IMR-90 (cell line): ENCODE measurements around the gene CTDSP2. TPM values are rescaled to one million over a fixed set of nuclear protein-coding genes. Genes with fewer than 3 reads are reported as not detected.

Source experiments
- ATAC-seq: fragments of 200-7000 bp; cut with Tn5 transposase; 2 replicates; pipeline ENCODE4 v1.9.1; 2020; ENCODE audit warnings: low read depth, mild to moderate bottlenecking, moderate library complexity
- BruUV-seq: library from RNA; stranded (reverse); fragments of 400-500 nt; replicated peaks from 2 replicates; lab custom pipeline; 2021; lab: Mats Ljungman, UMichigan
- CTCF ChIA-PET: fragments of 300-600 bp; formaldehyde crosslinking; extraction: SDS; loops from one replicate; lab custom pipeline; 2021; ENCODE audit warnings: antibody characterized with exemption; lab: Yijun Ruan, JAX
- POLR2A ChIA-PET: fragments of 300-600 bp; sonication (Branson Sonifier 250); formaldehyde crosslinking; loops from one replicate; lab custom pipeline; 2022; ENCODE audit warnings: antibody characterized with exemption; ENCODE audit not compliant: unreplicated experiment; lab: Charles Lee
- DNase-seq: peaks from one replicate; pipeline ENCODE4 v3.0.0; 2013
- H2AFZ ChIP-seq: replicated peaks from 2 replicates; pipeline ENCODE3; 2013; ENCODE audit warnings: low read length, mild to moderate bottlenecking; ENCODE audit not compliant: poor library complexity
- H2AK5ac ChIP-seq: 2 replicates; pipeline ENCODE4 v1.6.1; 2013; ENCODE audit warnings: low read depth, low read length, inconsistent platforms
- H2AK9ac ChIP-seq: replicated peaks from 2 replicates; pipeline ENCODE3; 2013; ENCODE audit warnings: mild to moderate bottlenecking, low read depth, low read length, moderate library complexity; ENCODE audit not compliant: poor library complexity
- H2BK120ac ChIP-seq: 2 replicates; pipeline ENCODE4 v1.6.1; 2013; ENCODE audit warnings: low read depth, low read length, inconsistent platforms
- H2BK15ac ChIP-seq: 3 replicates; pipeline ENCODE4 v1.6.1; 2013; ENCODE audit warnings: low read depth, low read length, inconsistent platforms
- H2BK20ac ChIP-seq: 2 replicates; pipeline ENCODE4 v1.6.1; 2013; ENCODE audit warnings: low read depth, mild to moderate bottlenecking, inconsistent platforms, low read length, moderate library complexity
- H2BK5ac ChIP-seq: 2 replicates; pipeline ENCODE4 v1.6.1; 2013; ENCODE audit warnings: mild to moderate bottlenecking, low read depth, low read length, inconsistent platforms; ENCODE audit not compliant: poor library complexity, severe bottlenecking
- H3K14ac ChIP-seq: replicated peaks from 2 replicates; pipeline ENCODE4 v1.6.1; 2013; ENCODE audit warnings: low read depth, low read length, inconsistent platforms
- H3K18ac ChIP-seq: 2 replicates; pipeline ENCODE4 v1.6.1; 2013; ENCODE audit warnings: low read depth, low read length, control low read depth
- H3K23ac ChIP-seq: 2 replicates; pipeline ENCODE4 v1.6.1; 2013; ENCODE audit warnings: low read depth, low read length, inconsistent platforms
- H3K27ac ChIP-seq: 2 replicates; pipeline ENCODE4 v1.5.1; 2013; ENCODE audit warnings: mild to moderate bottlenecking, control low read depth, low read length; ENCODE audit not compliant: insufficient read depth
- H3K27me3 ChIP-seq: 2 replicates; pipeline ENCODE4 v1.6.1; 2013; ENCODE audit warnings: low read length; ENCODE audit not compliant: control insufficient read depth, insufficient read depth
- H3K36me3 ChIP-seq: 2 replicates; pipeline ENCODE4 v1.6.1; 2013; ENCODE audit warnings: low read length, mixed read lengths; ENCODE audit not compliant: control insufficient read depth, insufficient read depth
- H3K4ac ChIP-seq: 2 replicates; pipeline ENCODE4 v1.6.1; 2013; ENCODE audit warnings: low read depth, low read length, inconsistent platforms
- H3K4me1 ChIP-seq: 2 replicates; pipeline ENCODE4 v1.6.1; 2013; ENCODE audit warnings: low read length, mixed read lengths; ENCODE audit not compliant: control insufficient read depth, insufficient read depth
- H3K4me2 ChIP-seq: 2 replicates; pipeline ENCODE4 v1.6.1; 2013; ENCODE audit warnings: low read depth, mild to moderate bottlenecking, control low read depth, low read length, moderate library complexity
- H3K4me3 ChIP-seq: 2 replicates; pipeline ENCODE4 v1.5.1; 2013; ENCODE audit warnings: low read depth, mild to moderate bottlenecking, control low read depth, low read length, moderate library complexity; ENCODE audit not compliant: insufficient read depth
- H3K56ac ChIP-seq: 2 replicates; pipeline ENCODE4 v1.6.1; 2013; ENCODE audit warnings: low read length, inconsistent platforms; ENCODE audit not compliant: insufficient read depth; ENCODE audit errors: extremely low read depth
- H3K79me1 ChIP-seq, 2 experiments: 2 replicates each; pipeline ENCODE4 v1.6.1; 2013; ENCODE audit warnings: low read length in 2 of 2, inconsistent platforms in 1 of 2, low read depth in 1 of 2
- H3K9ac ChIP-seq: 2 replicates; pipeline ENCODE4 v1.6.1; 2013; ENCODE audit warnings: low read depth, low read length, control low read depth
- H3K9me1 ChIP-seq: 2 replicates; pipeline ENCODE4 v1.6.1; 2013; ENCODE audit warnings: low read length, inconsistent platforms; ENCODE audit not compliant: insufficient read depth
- H3K9me3 ChIP-seq: 2 replicates; pipeline ENCODE4 v1.6.1; 2013; ENCODE audit warnings: low read length; ENCODE audit not compliant: control insufficient read depth, insufficient read depth
- H4K20me1 ChIP-seq: 2 replicates; pipeline ENCODE4 v1.6.1; 2013; ENCODE audit warnings: low read length, inconsistent platforms; ENCODE audit not compliant: insufficient read depth
- H4K5ac ChIP-seq: 2 replicates; pipeline ENCODE4 v1.6.1; 2013; ENCODE audit warnings: mild to moderate bottlenecking, low read depth, low read length, control low read depth
- H4K8ac ChIP-seq, 2 experiments: 2 replicates each; pipeline ENCODE4 v1.6.1; 2013; ENCODE audit warnings: low read depth in 2 of 2, low read length in 2 of 2, control low read depth in 1 of 2, inconsistent platforms in 1 of 2
- H4K91ac ChIP-seq: 2 replicates; pipeline ENCODE4 v1.6.1; 2013; ENCODE audit warnings: low read depth, low read length, inconsistent platforms; ENCODE audit not compliant: insufficient read depth
- CHD1 ChIP-seq: IDR thresholded peaks from 2 replicates; pipeline ENCODE4 v1.6.1; 2012; ENCODE audit warnings: low read depth, low read length, improper control_type of control experiment
- CTCF ChIP-seq: conservative IDR thresholded peaks from 2 replicates; pipeline ENCODE4 v1.5.1; 2012; ENCODE audit warnings: mild to moderate bottlenecking, low read depth, low read length, improper control_type of control experiment
- FOS ChIP-seq: fragments of 150-350 bp; IDR thresholded peaks from 2 replicates; pipeline ENCODE4 v1.6.1; 2016; ENCODE audit warnings: low read depth, low read length
- MAFK ChIP-seq: IDR thresholded peaks from 2 replicates; pipeline ENCODE4 v1.6.1; 2012; ENCODE audit warnings: low read depth, low read length, improper control_type of control experiment
- MAZ ChIP-seq: IDR thresholded peaks from 2 replicates; pipeline ENCODE4 v1.6.1; 2012; ENCODE audit warnings: low read depth, mild to moderate bottlenecking, low read length, improper control_type of control experiment, moderate library complexity, borderline replicate concordance
- MXI1 ChIP-seq: IDR thresholded peaks from 2 replicates; pipeline ENCODE4 v1.6.1; 2012; ENCODE audit warnings: low read depth, mild to moderate bottlenecking, low read length, moderate library complexity, borderline replicate concordance
- POLR2A ChIP-seq: IDR thresholded peaks from 2 replicates; pipeline ENCODE4 v1.6.1; 2012; ENCODE audit warnings: mild to moderate bottlenecking, low read depth, low read length
- RAD21 ChIP-seq: IDR thresholded peaks from 2 replicates; pipeline ENCODE4 v1.6.1; 2012; ENCODE audit warnings: low read length, improper control_type of control experiment
- RCOR1 ChIP-seq: IDR thresholded peaks from 2 replicates; pipeline ENCODE4 v1.6.1; 2012; ENCODE audit warnings: mild to moderate bottlenecking, low read length, improper control_type of control experiment; ENCODE audit not compliant: insufficient replicate concordance
- USF2 ChIP-seq: fragments of 150-350 bp; IDR thresholded peaks from 2 replicates; pipeline ENCODE4 v1.6.1; 2017; ENCODE audit warnings: mild to moderate bottlenecking, antibody characterized with exemption, low read length, low read depth
- WGBS, 2 experiments: methylation state at CpG; one replicate each; pipeline versions ENCODE4 v1.1.5 to v1.1.7; 2013; ENCODE audit warnings: missing lambda C conversion rate in 2 of 2; ENCODE audit not compliant: insufficient read length in 1 of 2; ENCODE audit errors: extremely low coverage in 2 of 2; 5-methylcytosine and 5-hydroxymethylcytosine counted together
- dilution Hi-C: fragments of 300-500 bp; cut with HindIII; formaldehyde crosslinking; loops from one replicate; pipeline ENCODE4 v1.14.3; 2018; ENCODE audit warnings: low sequenced_read_pairs; ENCODE audit not compliant: unreplicated experiment
- in situ Hi-C: fragments of 300-500 bp; cut with MboI; formaldehyde crosslinking; loops from 3 replicates; pipeline ENCODE4 v1.14.3; 2019; ENCODE audit warnings: low sequenced_read_pairs, inconsistent platforms, mixed read lengths
- intact Hi-C: fragments of 100-400 bp; cut with micrococcal nuclease; formaldehyde crosslinking; loops from 2 replicates; pipeline ENCODE4 v1.10.0; 2022
- polyA plus RNA-seq, 3 experiments: library from polyadenylated mRNA; depleted of rRNA; stranded (reverse); fragments of >200 nt; gene quantifications; 2 replicates each; pipeline ENCODE4 v1.2.3, GENCODE V29; 2012; ENCODE audit warnings: low replicate concordance in 1 of 3
- total RNA-seq: library from RNA; depleted of rRNA; stranded (reverse); fragments of >200 nt; gene quantifications from 2 replicates; pipeline ENCODE4 v1.2.3, GENCODE V29; 2012

The CTDSP2 gene
- total and polyA plus RNA-seq, 2 of the 4 experiments (the other 2 are of a cell fraction) = 114 to 156 TPM

- H3K27me3 ChIP-seq = no peaks in the 10 kb centered on the region
- in situ Hi-C loops = no loop called here
- H3K56ac ChIP-seq = no peak overlapping the region
- no peak overlapping the region for H2AK5ac ChIP-seq
- H4K20me1 ChIP-seq = no peaks in the 10 kb centered on the region
- intact Hi-C loops = no loop called here
- no peak overlapping the region for H4K8ac ChIP-seq
- H3K9me3 ChIP-seq = no peaks in the 10 kb centered on the region
- CTCF ChIA-PET = no interaction called here
- no peak for ATAC-seq
- no peak overlapping the region for H3K4me3 ChIP-seq
- no peak overlapping the region; the same call in 1 of the 2 replicates for H3K4me2 ChIP-seq
- no peak overlapping the region for H2BK120ac ChIP-seq
- no peak overlapping the region for H4K91ac ChIP-seq
- DNase-seq = no peak
- H2AK9ac ChIP-seq = no peak overlapping the region
- no TSS peak for BruUV-seq
- no CpG with 5 or more reads among the region's 11 CpGs for WGBS, 2 experiments
- H3K36me3 ChIP-seq = peaks cover 14% of the 10 kb centered on the region
- H2AFZ ChIP-seq = no peak overlapping the region
- TF ChIP-seq CHD1 = no peak
- TF ChIP-seq MAZ = no peak
- no peak for TF ChIP-seq MAFK
- TF ChIP-seq RAD21 = no peak
- no peak for TF ChIP-seq USF2
- no peak for TF ChIP-seq RCOR1
- TF ChIP-seq CTCF = no peak
- no peak for TF ChIP-seq POLR2A
- no peak for TF ChIP-seq FOS
- TF ChIP-seq MXI1 = no peak
- POLR2A ChIA-PET = no interaction called here
- 0 out of 2 replicates have a peak, but pooled peaks cover 2% of the 10 kb centered on the region for H3K4me1 ChIP-seq
- no peak overlapping the region for H3K9ac ChIP-seq
- H3K4ac ChIP-seq = no peak overlapping the region
- H3K23ac ChIP-seq = no peak overlapping the region
- no peak overlapping the region for H2BK15ac ChIP-seq
- no peak overlapping the region for H3K14ac ChIP-seq
- H3K18ac ChIP-seq = no peak overlapping the region
- H2BK5ac ChIP-seq = no peak overlapping the region
- H4K5ac ChIP-seq = no peak overlapping the region
- dilution Hi-C loops = no loop called here
- no peak overlapping the region for H3K27ac ChIP-seq
- no peak overlapping the region for H2BK20ac ChIP-seq
- no peaks in the 10 kb centered on the region for H3K9me1 ChIP-seq
- peaks cover 14 to 24% of the 10 kb centered on the region in 2 experiments; a peak in 3 of 4 replicates for H3K79me1 ChIP-seq
These were observed 62.7 kb downstream of the CTDSP2 start for GRCh38 chr12:57783861-57784260.
